Glutamatergic neuron (in vitro differentiated cells): ENCODE data around the gene EIF1AX. TPM values are rescaled to one million over a fixed set of nuclear protein-coding genes. Genes with fewer than 3 reads are reported as not detected.

Experiments used
- DNase-seq: peaks from one replicate; pipeline ENCODE4 v3.0.0; 2022
- H3K27ac Mint-ChIP-seq: one replicate; pipeline ENCODE4 v1.8.0; 2020; ENCODE audit warnings: mild to moderate bottlenecking, mixed read lengths, inconsistent platforms; ENCODE audit not compliant: unreplicated experiment
- H3K27me3 Mint-ChIP-seq: one replicate; pipeline ENCODE4 v1.8.0; 2020; ENCODE audit warnings: mild to moderate bottlenecking, moderate library complexity, mixed read lengths, inconsistent platforms; ENCODE audit not compliant: unreplicated experiment
- H3K36me3 Mint-ChIP-seq: one replicate; pipeline ENCODE4 v1.8.0; 2020; ENCODE audit warnings: mild to moderate bottlenecking, mixed read lengths, inconsistent platforms; ENCODE audit not compliant: unreplicated experiment
- H3K4me1 Mint-ChIP-seq: one replicate; pipeline ENCODE4 v1.8.0; 2020; ENCODE audit warnings: mild to moderate bottlenecking, low read depth, mixed read lengths, inconsistent platforms; ENCODE audit not compliant: unreplicated experiment
- H3K4me3 Mint-ChIP-seq: one replicate; pipeline ENCODE4 v1.8.0; 2020; ENCODE audit warnings: mild to moderate bottlenecking, mixed read lengths, inconsistent platforms; ENCODE audit not compliant: unreplicated experiment
- H3K9me3 Mint-ChIP-seq: one replicate; pipeline ENCODE4 v1.8.0; 2020; ENCODE audit warnings: mild to moderate bottlenecking, moderate library complexity, mixed read lengths, inconsistent platforms; ENCODE audit not compliant: unreplicated experiment
- total RNA-seq: library from RNA; stranded (reverse); fragmentation: NEBNext Ultra II Directional; extraction: Animal tissue kit (Norgen Biotek cat#: 25700); gene quantifications from one replicate; pipeline ENCODE4 v1.2.1, GENCODE V29; 2021; ENCODE audit not compliant: unreplicated experiment
- TF ChIP-seq, protein P1 (sequence below): fragments of 200-600 bp; sonication (generic); IDR thresholded peaks from one replicate; pipeline ENCODE4 v1.5.0; 2021; ENCODE audit not compliant: partially characterized antibody, unreplicated experiment

Gene EIF1AX
- total RNA-seq, 1 donor from 2014 or later, result 107 TPM

- no peak overlapping the region for H3K27ac Mint-ChIP-seq
- H3K27me3 Mint-ChIP-seq, result peaks cover 1% of the 10 kb centered on the region
- DNase-seq, result no peak
- H3K4me3 Mint-ChIP-seq, result no peak overlapping the region
- no peaks in the 10 kb centered on the region for H3K9me3 Mint-ChIP-seq
- peaks cover 1% of the 10 kb centered on the region for H3K4me1 Mint-ChIP-seq
- H3K36me3 Mint-ChIP-seq, result no peaks in the 10 kb centered on the region
- TF ChIP-seq, protein P1, sequence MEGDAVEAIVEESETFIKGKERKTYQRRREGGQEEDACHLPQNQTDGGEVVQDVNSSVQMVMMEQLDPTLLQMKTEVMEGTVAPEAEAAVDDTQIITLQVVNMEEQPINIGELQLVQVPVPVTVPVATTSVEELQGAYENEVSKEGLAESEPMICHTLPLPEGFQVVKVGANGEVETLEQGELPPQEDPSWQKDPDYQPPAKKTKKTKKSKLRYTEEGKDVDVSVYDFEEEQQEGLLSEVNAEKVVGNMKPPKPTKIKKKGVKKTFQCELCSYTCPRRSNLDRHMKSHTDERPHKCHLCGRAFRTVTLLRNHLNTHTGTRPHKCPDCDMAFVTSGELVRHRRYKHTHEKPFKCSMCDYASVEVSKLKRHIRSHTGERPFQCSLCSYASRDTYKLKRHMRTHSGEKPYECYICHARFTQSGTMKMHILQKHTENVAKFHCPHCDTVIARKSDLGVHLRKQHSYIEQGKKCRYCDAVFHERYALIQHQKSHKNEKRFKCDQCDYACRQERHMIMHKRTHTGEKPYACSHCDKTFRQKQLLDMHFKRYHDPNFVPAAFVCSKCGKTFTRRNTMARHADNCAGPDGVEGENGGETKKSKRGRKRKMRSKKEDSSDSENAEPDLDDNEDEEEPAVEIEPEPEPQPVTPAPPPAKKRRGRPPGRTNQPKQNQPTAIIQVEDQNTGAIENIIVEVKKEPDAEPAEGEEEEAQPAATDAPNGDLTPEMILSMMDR, result no peak
These were observed 23.4 kb downstream of the EIF1AX start for GRCh38 chrX:20118065-20118824.

- no peaks in the 10 kb centered on the region for H3K36me3 Mint-ChIP-seq
- peak; percentile 42 for DNase-seq
- H3K27ac Mint-ChIP-seq, result no peak within 1 kb of the TSS
- H3K9me3 Mint-ChIP-seq, result no peaks in the 10 kb centered on the region
- TF ChIP-seq, protein P1, result no peak
- peaks cover 1% of the 10 kb centered on the region for H3K27me3 Mint-ChIP-seq
- peak within 1 kb of the TSS; percentile 80 for H3K4me3 Mint-ChIP-seq
- H3K4me1 Mint-ChIP-seq, result peaks cover 1% of the 10 kb centered on the region
These were observed 24.9 kb downstream of the EIF1AX start, which contains the start of gene MAP7D2 for GRCh38 chrX:20116577-20117240. TSS of gene MAP7D2 (minus strand) at chrX:20116907. CDS start at chrX:20116879, 28 bp downstream.

DNA sequence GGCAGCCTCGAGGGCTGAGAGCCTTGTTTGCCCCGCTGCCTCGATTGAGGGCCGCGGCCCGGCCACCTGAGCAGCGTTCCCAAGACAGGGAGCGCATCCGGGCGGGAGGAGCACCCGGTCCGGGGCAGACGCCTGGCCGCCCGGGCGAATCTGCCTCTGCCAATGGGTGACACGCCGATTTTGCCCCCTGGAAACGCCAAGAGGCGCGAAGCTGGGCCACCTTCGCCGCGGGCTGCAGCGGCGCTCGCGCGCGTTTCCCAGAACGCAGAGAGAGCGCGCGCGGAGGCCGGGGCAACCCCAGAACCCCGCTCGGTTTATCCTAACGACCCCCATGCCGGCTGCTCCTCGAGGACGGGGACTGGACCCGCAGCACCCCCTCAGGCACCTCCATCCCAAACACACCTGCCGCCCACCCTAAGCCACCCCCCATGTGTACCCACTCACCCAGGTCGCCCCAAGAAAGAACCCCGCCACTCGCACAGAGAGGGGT is 25.5 kb downstream of the EIF1AX start:
- peak; percentile 20 for DNase-seq
- Mint-ChIP-seq H3K9me3 (no peaks in the 10 kb centered on the region), H3K36me3 (no peaks in the 10 kb centered on the region), H3K4me3 (peak overlapping the region; percentile 80), H3K27me3 (peaks cover 1% of the 10 kb centered on the region), H3K4me1 (peaks cover 1% of the 10 kb centered on the region), H3K27ac (no peak overlapping the region)
- TF ChIP-seq, protein P1, result no peak

GRCh38 chrX:20112022-20112774 is 29.4 kb downstream of the EIF1AX start:
- no peak for DNase-seq
- H3K36me3 Mint-ChIP-seq, result no peaks in the 10 kb centered on the region
- no peak overlapping the region for H3K4me3 Mint-ChIP-seq
- H3K9me3 Mint-ChIP-seq, result no peaks in the 10 kb centered on the region
- H3K27ac Mint-ChIP-seq, result no peak overlapping the region
- peaks cover 1% of the 10 kb centered on the region for H3K4me1 Mint-ChIP-seq
- TF ChIP-seq, protein P1, result no peak
- peaks cover under 1% of the 10 kb centered on the region for H3K27me3 Mint-ChIP-seq
